ENCODE data around the gene HOTAIR.

HOTAIR gene

GRCh38 chr12:54016051-54016450, 41.3 kb upstream of the HOTAIR start:
- TF ChIP-seq GATA2 (IDR thresholded peaks at IDR 0.05; ENCODE audit: low read depth, low read length) (no peak), GATA3 (IDR thresholded peaks at IDR 0.05; ENCODE audit: low read depth, low read length) (no peak)

- TF ChIP-seq GATA2 (IDR thresholded peaks at IDR 0.05; ENCODE audit: low read depth, low read length) (no peak), GATA3 (IDR thresholded peaks at IDR 0.05; ENCODE audit: low read depth, low read length) (no peak)
These were observed 40.5 kb upstream of the HOTAIR start for GRCh38 chr12:54015018-54015931.

GRCh38 chr12:54014377-54015017, 39.7 kb upstream of the HOTAIR start:
- TF ChIP-seq GATA2 (IDR thresholded peaks at IDR 0.05; ENCODE audit: low read depth, low read length), result no peak
- no peak for TF ChIP-seq GATA3 (IDR thresholded peaks at IDR 0.05; ENCODE audit: low read depth, low read length)

GRCh38 chr12:54012631-54013409, 38.1 kb upstream of the HOTAIR start:
- no peak for TF ChIP-seq GATA3 (IDR thresholded peaks at IDR 0.05; ENCODE audit: low read depth, low read length)
- TF ChIP-seq GATA2 (IDR thresholded peaks at IDR 0.05; ENCODE audit: low read depth, low read length), result no peak

GRCh38 chr12:54011665-54012532, 37.1 kb upstream of the HOTAIR start:
- TF ChIP-seq GATA3 (IDR thresholded peaks at IDR 0.05; ENCODE audit: low read depth, low read length) (no peak), GATA2 (IDR thresholded peaks at IDR 0.05; ENCODE audit: low read depth, low read length) (no peak)

GRCh38 chr12:54010972-54011664, 36.4 kb upstream of the HOTAIR start:
- no peak for TF ChIP-seq GATA2 (IDR thresholded peaks at IDR 0.05; ENCODE audit: low read depth, low read length)
- no peak for TF ChIP-seq GATA3 (IDR thresholded peaks at IDR 0.05; ENCODE audit: low read depth, low read length)

- no peak for TF ChIP-seq GATA2 (IDR thresholded peaks at IDR 0.05; ENCODE audit: low read depth, low read length)
- no peak for TF ChIP-seq GATA3 (IDR thresholded peaks at IDR 0.05; ENCODE audit: low read depth, low read length)
These were observed 35.6 kb upstream of the HOTAIR start for GRCh38 chr12:54010053-54010971.

GRCh38 chr12:54009171-54010052, 34.7 kb upstream of the HOTAIR start:
- TF ChIP-seq GATA3 (IDR thresholded peaks at IDR 0.05; ENCODE audit: low read depth, low read length) (no peak), GATA2 (IDR thresholded peaks at IDR 0.05; ENCODE audit: low read depth, low read length) (no peak)

GRCh38 chr12:54008260-54008552, 33.5 kb upstream of the HOTAIR start:
- TF ChIP-seq GATA3 (IDR thresholded peaks at IDR 0.05; ENCODE audit: low read depth, low read length) (no peak), GATA2 (IDR thresholded peaks at IDR 0.05; ENCODE audit: low read depth, low read length) (no peak)

GRCh38 chr12:54007538-54008259, 32.9 kb upstream of the HOTAIR start:
- TF ChIP-seq GATA2 (IDR thresholded peaks at IDR 0.05; ENCODE audit: low read depth, low read length) (no peak), GATA3 (IDR thresholded peaks at IDR 0.05; ENCODE audit: low read depth, low read length) (no peak)

Data from SH-SY5Y (cell line).